ENCODE data around the gene HIVEP1.

HIVEP1 gene

GRCh38 chr6:11970114-11970513 is 42.0 kb upstream of the HIVEP1 start:
- TF ChIP-seq, protein P1, sequence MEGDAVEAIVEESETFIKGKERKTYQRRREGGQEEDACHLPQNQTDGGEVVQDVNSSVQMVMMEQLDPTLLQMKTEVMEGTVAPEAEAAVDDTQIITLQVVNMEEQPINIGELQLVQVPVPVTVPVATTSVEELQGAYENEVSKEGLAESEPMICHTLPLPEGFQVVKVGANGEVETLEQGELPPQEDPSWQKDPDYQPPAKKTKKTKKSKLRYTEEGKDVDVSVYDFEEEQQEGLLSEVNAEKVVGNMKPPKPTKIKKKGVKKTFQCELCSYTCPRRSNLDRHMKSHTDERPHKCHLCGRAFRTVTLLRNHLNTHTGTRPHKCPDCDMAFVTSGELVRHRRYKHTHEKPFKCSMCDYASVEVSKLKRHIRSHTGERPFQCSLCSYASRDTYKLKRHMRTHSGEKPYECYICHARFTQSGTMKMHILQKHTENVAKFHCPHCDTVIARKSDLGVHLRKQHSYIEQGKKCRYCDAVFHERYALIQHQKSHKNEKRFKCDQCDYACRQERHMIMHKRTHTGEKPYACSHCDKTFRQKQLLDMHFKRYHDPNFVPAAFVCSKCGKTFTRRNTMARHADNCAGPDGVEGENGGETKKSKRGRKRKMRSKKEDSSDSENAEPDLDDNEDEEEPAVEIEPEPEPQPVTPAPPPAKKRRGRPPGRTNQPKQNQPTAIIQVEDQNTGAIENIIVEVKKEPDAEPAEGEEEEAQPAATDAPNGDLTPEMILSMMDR (IDR thresholded peaks at IDR 0.05; ENCODE audit: low read depth, low read length, missing control alignments) = no peak
- no peak overlapping the region for H3K4me3 ChIP-seq (ENCODE audit: low read depth, low read length)
- no peak for DNase-seq (ENCODE audit: low read depth)

GRCh38 chr6:11971154-11971553 is 41.0 kb upstream of the HIVEP1 start:
- H3K4me3 ChIP-seq (ENCODE audit: low read depth, low read length) = no peak overlapping the region
- DNase-seq (ENCODE audit: low read depth) = no peak
- TF ChIP-seq, protein P1 (IDR thresholded peaks at IDR 0.05; ENCODE audit: low read depth, low read length, missing control alignments) = no peak

DNA sequence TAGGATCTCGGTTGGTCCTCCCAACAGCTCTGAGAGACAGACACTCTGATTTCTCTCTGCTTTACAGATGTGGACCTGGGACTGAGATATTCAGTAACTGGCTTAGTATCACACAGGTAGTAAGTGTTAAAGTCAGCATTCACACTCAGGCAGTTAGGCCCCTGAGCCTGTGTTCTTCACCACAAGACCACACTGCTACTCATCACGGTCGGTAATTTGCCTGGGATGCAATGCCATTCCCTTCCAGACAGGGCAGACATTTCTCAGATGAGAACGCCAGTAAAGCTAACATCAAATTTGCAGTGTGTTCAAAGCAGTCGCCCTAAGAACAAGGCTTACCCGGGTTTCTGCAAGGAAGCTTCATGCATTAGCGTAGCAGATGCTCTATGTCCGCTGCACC is 39.8 kb upstream of the HIVEP1 start:
- TF ChIP-seq, protein P1 (IDR thresholded peaks at IDR 0.05; ENCODE audit: low read depth, low read length, missing control alignments) = no peak
- no peak overlapping the region for H3K4me3 ChIP-seq (ENCODE audit: low read depth, low read length)
- DNase-seq (ENCODE audit: low read depth) = no peak

DNA sequence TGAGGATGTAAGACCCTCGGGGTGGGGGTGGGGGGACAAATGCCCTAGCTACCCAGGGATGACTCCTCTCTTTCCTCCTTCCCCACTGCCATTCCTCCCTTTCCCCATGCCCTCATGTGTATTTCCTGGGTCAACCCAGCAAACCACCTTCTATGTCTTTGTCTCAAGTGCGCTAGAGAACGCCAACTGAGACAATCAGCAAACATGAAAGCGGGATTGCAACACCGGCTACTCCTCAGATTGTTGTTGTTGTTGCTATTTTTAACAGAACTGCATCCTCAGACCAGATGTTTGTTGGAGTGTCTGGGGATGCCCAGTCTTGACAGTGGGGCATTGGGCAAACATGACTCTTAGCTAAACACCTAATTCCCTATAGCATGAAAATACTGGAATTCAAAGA is 39.3 kb upstream of the HIVEP1 start:
- no peak for DNase-seq (ENCODE audit: low read depth)
- H3K4me3 ChIP-seq (ENCODE audit: low read depth, low read length) = no peak overlapping the region
- TF ChIP-seq, protein P1 (IDR thresholded peaks at IDR 0.05; ENCODE audit: low read depth, low read length, missing control alignments) = no peak

DNA sequence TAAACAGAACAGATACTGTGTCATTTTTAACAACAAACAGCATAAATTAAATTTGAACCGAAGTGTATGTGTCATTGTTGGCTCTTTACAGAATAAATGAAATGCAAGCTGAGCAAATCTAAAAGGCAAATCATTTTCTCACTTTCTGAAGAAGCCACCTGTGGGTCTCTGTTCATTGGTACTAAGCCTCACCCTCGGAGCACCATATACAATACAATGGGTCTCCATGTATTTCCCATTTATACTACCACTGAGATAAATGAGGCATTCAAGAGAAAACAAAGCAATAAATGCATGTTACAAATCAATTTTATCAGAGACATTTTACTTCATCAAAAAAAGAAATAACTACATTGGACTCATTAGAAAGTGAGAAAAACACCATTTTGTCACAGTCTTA is 38.9 kb upstream of the HIVEP1 start:
- TF ChIP-seq, protein P1 (IDR thresholded peaks at IDR 0.05; ENCODE audit: low read depth, low read length, missing control alignments) = no peak
- no peak for DNase-seq (ENCODE audit: low read depth)
- H3K4me3 ChIP-seq (ENCODE audit: low read depth, low read length) = no peak overlapping the region

GRCh38 chr6:11974089-11974488 is 38.0 kb upstream of the HIVEP1 start:
- H3K4me3 ChIP-seq (ENCODE audit: low read depth, low read length) = no peak overlapping the region
- TF ChIP-seq, protein P1 (IDR thresholded peaks at IDR 0.05; ENCODE audit: low read depth, low read length, missing control alignments) = no peak
- no peak for DNase-seq (ENCODE audit: low read depth)

DNA sequence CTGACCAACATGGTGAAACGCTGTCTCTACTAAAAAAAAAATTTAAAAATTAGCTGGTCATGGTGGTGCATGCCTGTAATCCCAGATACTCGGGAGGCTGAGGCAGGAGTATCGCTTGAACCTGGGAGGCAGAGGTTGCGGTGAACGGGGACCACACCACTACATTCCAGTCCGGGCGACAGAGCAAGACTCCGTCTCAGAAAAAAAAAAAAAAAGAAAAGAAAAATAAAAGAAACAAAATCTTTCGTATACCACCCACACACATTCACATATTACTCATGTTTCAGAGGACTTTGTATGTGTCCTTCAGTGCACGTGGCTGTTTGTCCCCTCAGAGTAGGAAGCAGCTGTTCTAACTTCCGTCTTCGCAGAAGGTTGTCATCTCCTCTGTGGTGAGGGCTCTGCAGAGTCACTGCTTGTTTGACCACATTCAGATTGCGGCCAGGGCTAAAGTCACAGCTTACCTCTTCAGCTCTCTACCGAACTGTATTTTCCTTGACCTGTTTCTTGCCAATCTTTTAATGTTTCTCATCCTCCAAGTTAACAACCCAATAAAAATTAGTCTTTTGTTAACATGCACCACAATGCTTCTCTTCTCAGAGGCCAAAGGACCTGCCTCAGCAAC is 36.6 kb upstream of the HIVEP1 start:
- DNase-seq (ENCODE audit: low read depth) = peak; percentile 66
- TF ChIP-seq, protein P1 (IDR thresholded peaks at IDR 0.05; ENCODE audit: low read depth, low read length, missing control alignments) = no peak

More for the DNA sequence above, 36.6 kb upstream of the HIVEP1 start:
- no peak overlapping the region for H3K4me3 ChIP-seq (ENCODE audit: low read depth, low read length)
